Bone marrow (tissue), 2 donors: ENCODE measurements around the gene BAHD1.
A peak's percentile ranks its signal among the peaks of the same experiment; 100 is the strongest.

Experiments
- DNase-seq, 2 donors: peaks; one replicate each; lab custom pipeline; 2025; lab: John Stamatoyannopoulos, UW

BAHD1 gene

GRCh38 chr15:40498891-40499290, 58.1 kb downstream of the BAHD1 start:
- no peak for DNase-seq

GRCh38 chr15:40499931-40500330, 59.2 kb downstream of the BAHD1 start:
- no peak for DNase-seq

GRCh38 chr15:40500568-40501330, 60.0 kb downstream of the BAHD1 start:
- DNase-seq, result no peak

GRCh38 chr15:40501487-40501886, 60.7 kb downstream of the BAHD1 start:
- DNase-seq, result no peak

GRCh38 chr15:40506964-40507571, 66.3 kb downstream of the BAHD1 start:
- peak in 1 of 2 donors; percentile 38 for DNase-seq

GRCh38 chr15:40508216-40508615, 67.5 kb downstream of the BAHD1 start:
- DNase-seq, result no peak

- DNase-seq, result no peak
Measured at GRCh38 chr15:40510201-40510600, 69.4 kb downstream of the BAHD1 start.

GRCh38 chr15:40511093-40511471, 70.3 kb downstream of the BAHD1 start:
- DNase-seq, result no peak

GRCh38 chr15:40511472-40512133, 70.8 kb downstream of the BAHD1 start:
- DNase-seq, result no peak

GRCh38 chr15:40512440-40512839, 71.7 kb downstream of the BAHD1 start:
- DNase-seq, result no peak

GRCh38 chr15:40513609-40514008, 72.9 kb downstream of the BAHD1 start:
- DNase-seq, result no peak

GRCh38 chr15:40516322-40516721, 75.6 kb downstream of the BAHD1 start:
- no peak for DNase-seq
